Measurements from ENCODE around the gene ZIM2.

Gene ZIM2

DNA sequence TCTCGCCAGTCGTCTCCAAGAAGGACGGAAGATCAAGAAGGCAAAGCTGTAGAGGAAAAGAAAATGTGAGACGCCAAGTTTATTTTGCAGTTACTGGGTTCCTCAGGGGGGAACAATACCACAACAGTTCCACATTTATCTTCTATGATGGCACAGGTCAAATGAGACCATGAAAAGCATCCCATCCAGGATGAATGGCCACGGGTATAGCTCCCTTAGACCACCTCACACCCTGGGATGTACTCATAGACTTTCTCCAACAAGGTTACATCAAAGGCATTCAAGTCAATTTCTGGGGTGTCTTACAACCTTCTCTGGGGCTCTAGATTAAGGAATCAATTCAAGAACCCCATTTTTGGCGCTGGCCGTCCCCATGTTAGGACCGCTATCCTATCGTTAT is 4.5 kb downstream of the ZIM2 start:
- no peaks in the 10 kb centered on the region for H3K27me3 ChIP-seq (ENCODE audit: insufficient read depth, low read length)

DNA sequence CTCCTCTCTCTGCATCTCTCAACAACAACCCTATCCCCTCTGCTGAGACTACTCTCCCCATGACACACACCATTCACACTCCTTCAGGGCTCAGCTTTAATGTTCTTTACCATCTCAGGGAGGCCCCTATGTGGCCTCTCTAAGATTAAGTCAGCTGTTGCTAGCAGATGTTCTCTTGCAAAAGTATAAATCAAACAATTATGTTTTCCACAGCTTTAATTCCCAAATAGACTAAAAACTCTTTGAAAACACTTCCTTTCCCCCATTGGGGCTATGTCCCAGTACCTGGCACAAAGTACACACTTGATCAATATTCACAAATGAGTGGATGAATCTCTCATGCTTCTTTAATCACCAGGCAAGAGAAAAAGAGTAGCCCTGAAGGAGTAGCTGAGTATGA is 5.1 kb downstream of the ZIM2 start:
- Histone ChIP-seq H3K36me3 (ENCODE audit: insufficient read depth, low read length) (no peaks in the 10 kb centered on the region), H3K9me3 (ENCODE audit: low read length) (peaks cover 14% of the 10 kb centered on the region), H3K4me1 (ENCODE audit: insufficient read depth, low read length) (peaks cover 15% of the 10 kb centered on the region), H2AFZ (ENCODE audit: low read depth, low read length) (no peak overlapping the region), H3K4me3 (ENCODE audit: low read length) (no peak overlapping the region), H3K27me3 (ENCODE audit: insufficient read depth, low read length) (no peaks in the 10 kb centered on the region)

More for the DNA sequence above, 4.5 kb downstream of the ZIM2 start:
- H3K4me1 ChIP-seq (ENCODE audit: insufficient read depth, low read length), result peaks cover 14% of the 10 kb centered on the region
- no peak overlapping the region for H3K4me3 ChIP-seq (ENCODE audit: low read length)
- H2AFZ ChIP-seq (ENCODE audit: low read depth, low read length), result no peak overlapping the region
- no peaks in the 10 kb centered on the region for H3K36me3 ChIP-seq (ENCODE audit: insufficient read depth, low read length)
- H3K9me3 ChIP-seq (ENCODE audit: low read length), result peaks cover 14% of the 10 kb centered on the region

DNA sequence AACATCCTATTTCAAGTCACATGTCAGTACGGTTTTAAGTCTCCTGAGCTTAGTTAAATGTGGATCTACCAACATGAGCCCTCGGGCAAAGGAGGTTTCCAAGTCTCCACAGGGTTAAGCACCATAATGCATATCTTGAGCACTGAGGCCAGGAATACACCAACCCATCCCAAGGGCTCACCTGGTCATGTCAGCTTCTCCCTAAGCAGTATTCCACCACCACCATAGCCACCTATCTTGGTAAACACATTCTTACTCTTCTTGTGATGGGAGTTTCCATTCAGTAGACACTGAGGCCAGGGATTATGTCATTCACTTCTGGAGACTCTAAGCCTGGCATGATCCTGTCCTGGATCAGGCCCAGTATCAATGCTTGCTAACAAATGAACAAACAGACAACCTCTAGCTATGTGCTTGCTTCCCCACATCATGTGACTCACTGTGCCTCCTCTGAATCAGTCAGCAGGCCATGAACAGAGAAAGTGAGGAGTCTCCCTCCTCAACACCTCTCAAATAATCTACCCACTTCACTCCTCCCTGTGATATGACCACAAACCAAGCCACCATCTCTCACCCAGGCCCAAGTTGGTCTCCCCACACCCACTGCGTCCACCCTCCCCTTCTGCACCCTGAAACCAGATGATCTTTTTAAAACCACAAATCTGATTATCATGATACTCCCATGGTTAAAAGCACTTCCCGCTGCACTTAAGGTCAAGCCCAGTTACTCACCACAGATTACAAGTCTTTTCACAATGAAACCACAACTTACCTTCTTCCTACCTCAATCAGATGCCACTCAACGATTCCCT is 5.8 kb downstream of the ZIM2 start:
- H3K27me3 ChIP-seq (ENCODE audit: insufficient read depth, low read length), result no peaks in the 10 kb centered on the region
- H3K36me3 ChIP-seq (ENCODE audit: insufficient read depth, low read length), result no peaks in the 10 kb centered on the region
- H3K9me3 ChIP-seq (ENCODE audit: low read length), result peaks cover 11% of the 10 kb centered on the region
- no peak overlapping the region for H3K4me3 ChIP-seq (ENCODE audit: low read length)
- peaks cover 20% of the 10 kb centered on the region for H3K4me1 ChIP-seq (ENCODE audit: insufficient read depth, low read length)
- no peak overlapping the region for H2AFZ ChIP-seq (ENCODE audit: low read depth, low read length)

DNA sequence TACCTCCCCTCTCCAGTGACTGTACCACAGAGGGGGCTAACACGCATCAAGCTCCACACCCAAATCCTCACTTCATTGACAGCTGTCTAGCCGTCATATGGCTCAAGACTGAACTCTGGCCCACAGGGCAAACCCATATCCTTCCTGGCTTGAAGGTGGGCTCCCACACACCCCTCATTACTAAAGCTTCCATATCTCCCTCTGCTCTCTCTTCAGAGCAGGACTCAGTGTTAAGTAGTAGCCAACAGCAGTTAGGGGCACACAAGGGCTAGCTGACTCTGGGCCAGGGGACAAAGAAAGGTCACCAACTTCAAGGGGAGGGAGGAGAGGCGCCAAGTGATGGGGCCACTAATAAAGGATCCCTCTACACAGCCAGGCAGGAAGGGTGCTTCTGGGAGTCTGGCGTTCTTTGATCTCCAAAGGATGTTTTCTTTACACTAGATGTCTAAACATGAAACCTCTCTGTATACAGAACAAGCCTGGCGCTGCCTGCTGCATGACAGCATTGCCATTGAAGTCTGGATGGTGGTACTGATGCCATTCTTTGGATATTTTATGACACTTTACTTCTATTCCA is 8.1 kb downstream of the ZIM2 start:
- Histone ChIP-seq H3K4me1 (ENCODE audit: insufficient read depth, low read length) (peaks cover 22% of the 10 kb centered on the region), H3K27me3 (ENCODE audit: insufficient read depth, low read length) (no peaks in the 10 kb centered on the region), H2AFZ (ENCODE audit: low read depth, low read length) (no peak overlapping the region), H3K36me3 (ENCODE audit: insufficient read depth, low read length) (no peaks in the 10 kb centered on the region), H3K4me3 (ENCODE audit: low read length) (no peak overlapping the region), H3K9me3 (ENCODE audit: low read length) (peaks cover 4% of the 10 kb centered on the region)

DNA sequence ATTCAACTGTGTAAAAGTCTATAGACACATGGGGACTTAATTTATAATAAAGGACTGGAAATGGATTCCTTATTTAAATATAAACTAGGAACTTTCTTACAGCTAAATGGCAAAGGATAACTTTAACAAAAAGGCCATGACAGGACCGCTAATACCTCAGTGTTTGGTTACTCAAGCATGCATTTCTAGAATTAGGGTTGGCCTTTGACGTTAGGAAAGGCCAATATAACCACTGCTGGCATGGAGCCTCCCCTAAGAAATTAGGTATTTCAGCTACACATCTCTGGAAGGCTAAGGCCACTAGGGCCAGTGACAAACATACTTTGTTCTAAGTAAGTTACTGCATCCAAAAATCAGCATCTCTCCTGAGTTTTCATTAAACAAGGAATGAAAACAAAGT is 9.3 kb downstream of the ZIM2 start:
- H3K9me3 ChIP-seq (ENCODE audit: low read length), result peaks cover 4% of the 10 kb centered on the region

DNA sequence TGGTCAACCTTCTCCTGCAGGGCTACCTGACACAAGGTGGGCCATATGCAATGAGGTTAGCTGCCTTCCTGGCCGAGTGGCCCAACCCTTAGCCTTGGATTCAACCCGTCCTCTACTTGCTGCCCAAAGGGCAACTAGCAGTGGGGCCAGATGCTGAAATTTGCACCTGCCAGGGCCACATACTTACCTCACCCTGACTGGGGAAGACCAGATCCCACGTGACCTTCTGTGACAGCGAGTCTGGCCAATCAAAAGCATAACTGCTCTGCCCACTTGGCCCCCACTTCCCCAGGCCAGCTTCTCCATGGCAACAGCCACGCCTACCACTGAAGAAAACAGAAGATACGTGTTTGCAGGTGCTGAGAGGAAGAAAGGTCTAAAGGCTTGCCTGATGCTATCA is 10.9 kb downstream of the ZIM2 start:
- Histone ChIP-seq H3K36me3 (ENCODE audit: insufficient read depth, low read length) (no peaks in the 10 kb centered on the region), H3K4me3 (ENCODE audit: low read length) (no peak overlapping the region), H3K27me3 (ENCODE audit: insufficient read depth, low read length) (peaks cover 6% of the 10 kb centered on the region), H3K9me3 (ENCODE audit: low read length) (peaks cover 4% of the 10 kb centered on the region), H2AFZ (ENCODE audit: low read depth, low read length) (no peak overlapping the region), H3K4me1 (ENCODE audit: insufficient read depth, low read length) (peaks cover 22% of the 10 kb centered on the region)

More for the DNA sequence above, 9.3 kb downstream of the ZIM2 start:
- no peak overlapping the region for H3K4me3 ChIP-seq (ENCODE audit: low read length)
- H3K36me3 ChIP-seq (ENCODE audit: insufficient read depth, low read length), result no peaks in the 10 kb centered on the region
- no peak overlapping the region for H2AFZ ChIP-seq (ENCODE audit: low read depth, low read length)
- peaks cover 22% of the 10 kb centered on the region for H3K4me1 ChIP-seq (ENCODE audit: insufficient read depth, low read length)
- H3K27me3 ChIP-seq (ENCODE audit: insufficient read depth, low read length), result peaks cover 3% of the 10 kb centered on the region

DNA sequence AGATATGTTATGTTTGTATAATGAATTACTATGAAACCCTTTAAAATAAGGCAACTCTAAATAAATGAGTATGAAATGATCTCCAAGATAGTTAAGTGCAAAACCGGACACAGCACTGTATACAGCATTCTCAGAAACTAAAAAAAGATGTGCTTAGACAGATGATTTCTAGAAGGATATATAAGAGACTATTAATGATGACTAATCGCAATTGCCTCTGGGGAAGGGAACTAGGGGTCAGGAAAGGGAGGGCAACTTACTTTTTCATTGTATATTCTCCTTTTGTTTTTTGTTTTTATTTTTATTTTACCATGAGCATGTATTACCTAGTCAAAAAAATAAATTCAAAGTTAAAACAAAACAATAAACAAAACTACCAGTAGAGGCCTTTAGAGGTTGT is 12.8 kb downstream of the ZIM2 start:
- Histone ChIP-seq H2AFZ (ENCODE audit: low read depth, low read length) (no peak overlapping the region), H3K36me3 (ENCODE audit: insufficient read depth, low read length) (no peaks in the 10 kb centered on the region), H3K4me1 (ENCODE audit: insufficient read depth, low read length) (peaks cover 22% of the 10 kb centered on the region), H3K4me3 (ENCODE audit: low read length) (no peak overlapping the region), H3K9me3 (ENCODE audit: low read length) (peaks cover 4% of the 10 kb centered on the region), H3K27me3 (ENCODE audit: insufficient read depth, low read length) (peaks cover 6% of the 10 kb centered on the region)

DNA sequence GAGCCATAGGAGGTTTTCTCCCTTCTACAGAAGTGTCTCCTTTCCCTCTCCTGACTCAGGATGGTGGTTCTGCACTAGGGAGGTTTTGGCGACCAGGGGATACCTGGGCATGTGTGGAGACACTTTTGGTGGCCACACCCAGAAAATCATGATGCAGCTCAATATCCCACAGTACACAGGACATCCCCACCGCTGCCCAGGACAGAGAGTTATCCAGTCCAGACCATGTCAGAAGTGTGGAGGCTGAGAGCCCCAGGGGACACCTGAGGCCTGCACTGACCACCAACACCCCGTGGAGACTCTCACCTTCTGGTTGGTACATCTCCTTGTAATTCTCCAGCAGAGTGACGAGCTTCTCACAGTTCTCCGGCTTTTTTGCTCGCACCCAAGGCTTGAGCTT is 16.6 kb downstream of the ZIM2 start:
- Histone ChIP-seq H2AFZ (ENCODE audit: low read depth, low read length) (no peak overlapping the region), H3K36me3 (ENCODE audit: insufficient read depth, low read length) (no peaks in the 10 kb centered on the region), H3K9me3 (ENCODE audit: low read length) (peaks cover 7% of the 10 kb centered on the region), H3K4me3 (ENCODE audit: low read length) (no peak overlapping the region), H3K27me3 (ENCODE audit: insufficient read depth, low read length) (peaks cover 6% of the 10 kb centered on the region), H3K4me1 (ENCODE audit: insufficient read depth, low read length) (no peaks in the 10 kb centered on the region)

DNA sequence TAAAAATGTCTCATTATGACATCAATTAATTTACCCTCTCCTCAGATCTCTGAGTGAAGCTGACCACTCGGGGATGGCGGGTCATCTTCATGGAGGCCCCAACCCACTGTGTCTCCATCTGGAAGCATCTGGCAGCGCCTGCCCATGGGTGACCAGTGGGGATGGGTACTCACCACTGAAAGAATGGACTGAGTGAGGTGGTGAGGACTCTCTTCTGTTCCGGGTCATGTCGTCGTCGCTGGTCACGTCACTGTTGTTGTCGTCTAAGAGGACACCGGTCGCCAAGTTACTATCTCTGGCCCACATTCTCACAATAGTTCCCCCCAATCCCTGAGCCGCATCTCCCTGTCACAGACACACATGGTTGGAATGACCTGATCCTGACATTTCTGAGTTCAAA is 17.1 kb downstream of the ZIM2 start:
- H3K27me3 ChIP-seq (ENCODE audit: insufficient read depth, low read length), result peaks cover 6% of the 10 kb centered on the region
- H3K4me1 ChIP-seq (ENCODE audit: insufficient read depth, low read length), result no peaks in the 10 kb centered on the region
- H3K9me3 ChIP-seq (ENCODE audit: low read length), result peaks cover 7% of the 10 kb centered on the region
- H3K4me3 ChIP-seq (ENCODE audit: low read length), result no peak overlapping the region
- H3K36me3 ChIP-seq (ENCODE audit: insufficient read depth, low read length), result no peaks in the 10 kb centered on the region
- no peak overlapping the region for H2AFZ ChIP-seq (ENCODE audit: low read depth, low read length)

DNA sequence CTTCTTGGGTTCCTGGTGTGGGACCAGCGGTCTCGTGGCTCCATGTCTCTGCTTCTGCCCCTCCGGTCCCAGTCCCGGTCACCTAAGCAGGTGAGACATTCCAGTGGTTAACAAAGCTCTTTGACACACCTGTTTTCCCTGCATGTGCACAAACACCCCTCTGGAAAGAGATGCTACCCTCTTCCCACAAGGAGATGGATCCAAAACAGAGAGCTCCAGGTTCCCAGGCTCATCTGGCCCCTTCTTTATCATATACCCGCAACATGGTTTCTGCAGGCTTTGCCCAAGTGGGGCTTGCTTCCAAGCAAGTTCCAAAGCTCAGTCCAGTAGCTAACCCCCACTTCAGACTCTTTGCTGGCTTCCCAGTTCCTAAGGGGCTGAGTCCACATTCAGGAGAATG is 17.8 kb downstream of the ZIM2 start:
- Histone ChIP-seq H3K4me3 (ENCODE audit: low read length) (no peak overlapping the region), H3K36me3 (ENCODE audit: insufficient read depth, low read length) (no peaks in the 10 kb centered on the region)

DNA sequence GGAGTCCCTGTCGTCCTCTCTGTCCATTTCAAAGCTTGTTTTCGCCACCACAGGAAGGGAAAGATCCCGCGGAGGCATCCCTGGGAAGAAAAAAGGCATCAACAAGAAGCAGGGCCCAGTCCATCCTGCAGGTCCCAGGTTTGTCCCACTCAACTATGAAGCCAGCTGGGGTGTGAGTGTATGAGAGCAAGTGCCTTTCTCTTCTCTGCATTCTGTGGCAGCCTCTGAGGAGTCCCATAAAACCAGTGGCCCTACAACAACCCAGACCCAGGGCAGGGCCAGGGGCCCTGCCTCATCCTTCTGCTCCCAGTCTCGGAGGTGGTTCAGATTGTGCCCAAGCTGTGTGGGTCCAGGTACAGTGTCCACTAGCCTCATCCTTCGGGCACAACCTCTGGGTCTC is 18.9 kb downstream of the ZIM2 start:
- no peaks in the 10 kb centered on the region for H3K4me1 ChIP-seq (ENCODE audit: insufficient read depth, low read length)
- no peaks in the 10 kb centered on the region for H3K36me3 ChIP-seq (ENCODE audit: insufficient read depth, low read length)
- peaks cover 12% of the 10 kb centered on the region for H3K9me3 ChIP-seq (ENCODE audit: low read length)
- no peak overlapping the region for H2AFZ ChIP-seq (ENCODE audit: low read depth, low read length)
- no peak overlapping the region for H3K4me3 ChIP-seq (ENCODE audit: low read length)
- peaks cover 6% of the 10 kb centered on the region for H3K27me3 ChIP-seq (ENCODE audit: insufficient read depth, low read length)

More for the DNA sequence above, 17.8 kb downstream of the ZIM2 start:
- Histone ChIP-seq H2AFZ (ENCODE audit: low read depth, low read length) (no peak overlapping the region), H3K27me3 (ENCODE audit: insufficient read depth, low read length) (peaks cover 6% of the 10 kb centered on the region), H3K9me3 (ENCODE audit: low read length) (peaks cover 7% of the 10 kb centered on the region), H3K4me1 (ENCODE audit: insufficient read depth, low read length) (no peaks in the 10 kb centered on the region)

DNA sequence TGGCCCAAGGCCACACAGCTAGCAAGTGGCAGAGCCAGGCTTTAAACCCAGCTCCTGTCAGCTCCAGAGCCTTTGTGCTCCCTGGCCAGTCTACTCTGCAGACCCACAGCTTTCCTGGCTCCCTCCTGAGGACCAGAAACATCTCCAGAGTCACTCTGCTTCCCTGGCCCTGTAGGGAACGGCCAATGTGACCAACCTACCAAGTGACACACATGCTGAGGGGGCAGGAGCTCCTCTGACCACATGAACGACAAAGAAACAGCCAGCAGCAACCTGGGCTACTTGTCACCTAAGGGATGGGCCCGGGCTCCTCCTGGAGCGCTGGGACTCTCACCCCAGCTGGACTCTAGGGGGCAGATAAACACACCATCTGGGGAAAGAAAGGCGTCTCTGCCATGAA is 19.3 kb downstream of the ZIM2 start:
- H3K4me3 ChIP-seq (ENCODE audit: low read length), result no peak overlapping the region
- no peaks in the 10 kb centered on the region for H3K4me1 ChIP-seq (ENCODE audit: insufficient read depth, low read length)
- H2AFZ ChIP-seq (ENCODE audit: low read depth, low read length), result no peak overlapping the region
- H3K9me3 ChIP-seq (ENCODE audit: low read length), result peaks cover 14% of the 10 kb centered on the region
- H3K36me3 ChIP-seq (ENCODE audit: insufficient read depth, low read length), result no peaks in the 10 kb centered on the region
- peaks cover 4% of the 10 kb centered on the region for H3K27me3 ChIP-seq (ENCODE audit: insufficient read depth, low read length)

DNA sequence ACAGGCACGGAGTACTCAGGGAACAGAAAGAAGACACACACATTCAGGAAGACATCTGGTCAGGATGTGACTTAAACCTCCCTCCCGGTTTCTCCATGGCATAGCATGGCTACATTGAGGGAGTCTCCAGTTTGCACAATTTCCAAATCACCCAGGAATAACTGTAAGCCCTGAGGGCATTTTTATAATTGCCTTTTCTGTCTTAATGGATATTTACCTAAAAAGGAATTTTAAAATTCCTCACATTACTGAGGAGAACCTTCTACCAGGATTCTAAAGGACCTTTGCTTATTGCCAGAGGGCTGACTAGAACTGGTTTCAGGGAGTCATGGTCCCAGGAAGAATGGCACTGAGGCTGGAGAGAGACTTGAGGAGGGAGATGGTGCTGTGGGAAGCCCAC is 21.4 kb downstream of the ZIM2 start:
- no peak overlapping the region for H2AFZ ChIP-seq (ENCODE audit: low read depth, low read length)
- no peaks in the 10 kb centered on the region for H3K4me1 ChIP-seq (ENCODE audit: insufficient read depth, low read length)
- peaks cover 6% of the 10 kb centered on the region for H3K27me3 ChIP-seq (ENCODE audit: insufficient read depth, low read length)
- H3K9me3 ChIP-seq (ENCODE audit: low read length), result peaks cover 12% of the 10 kb centered on the region
- no peaks in the 10 kb centered on the region for H3K36me3 ChIP-seq (ENCODE audit: insufficient read depth, low read length)
- H3K4me3 ChIP-seq (ENCODE audit: low read length), result no peak overlapping the region

All from neuron (in vitro differentiated cells).